Astrocyte of the cerebellum (primary cell): ENCODE results near the gene STIMATE.

Experiments used
- DNase-seq: peaks from one replicate; pipeline ENCODE4 v3.0.0-alpha.2; 2011; ENCODE audit warnings: low read depth
- H3K4me3 ChIP-seq: 2 replicates; pipeline ENCODE4 v1.5.1; 2011; ENCODE audit warnings: mild to moderate bottlenecking, low read depth, low read length, moderate library complexity
- CTCF ChIP-seq: IDR thresholded peaks from 2 replicates; pipeline ENCODE4 v1.5.1; 2012; ENCODE audit warnings: low read length, low read depth, moderate library complexity, mild to moderate bottlenecking; ENCODE audit errors: missing control alignments
- in situ Hi-C: cut with HindIII; loops from 2 replicates; pipeline ENCODE4 v1.10.0; 2017; ENCODE audit warnings: low sequenced_read_pairs

Gene STIMATE

DNA sequence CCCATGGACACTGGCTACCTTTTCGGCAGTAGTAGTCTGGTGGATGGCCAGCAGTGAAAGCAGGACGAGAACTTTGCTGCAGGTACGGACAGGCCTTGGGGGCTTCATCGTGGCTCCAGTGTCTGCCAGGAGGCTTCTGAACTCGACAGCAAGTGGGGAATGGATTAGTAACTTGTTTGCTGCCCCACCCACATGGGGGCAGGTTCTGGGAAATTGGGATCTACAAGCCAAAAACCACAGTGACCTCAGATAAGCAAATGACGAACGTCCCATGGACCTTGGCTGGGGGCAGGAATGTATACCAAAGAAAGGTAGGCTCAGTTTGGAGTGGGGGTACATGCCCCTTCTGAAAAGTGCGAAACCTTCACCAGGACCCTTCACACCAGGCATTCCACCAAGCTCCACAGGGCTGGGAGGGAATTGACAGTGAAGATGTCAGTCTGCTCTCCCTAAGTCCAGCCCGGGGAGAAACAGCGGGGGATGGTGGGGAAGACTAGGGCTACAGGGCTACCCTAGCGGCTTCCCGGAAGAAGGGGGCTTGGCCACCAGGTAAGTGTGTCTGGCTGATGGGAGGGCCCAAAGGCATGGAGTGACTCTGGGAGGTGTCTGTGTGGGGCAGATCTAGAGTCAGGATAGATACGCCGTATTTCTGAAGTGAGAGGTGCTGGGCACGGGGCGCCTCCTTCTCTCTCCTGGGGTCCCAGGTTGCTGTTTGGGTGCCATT lies 66.7 kb downstream of the STIMATE start, which contains the start of gene ITIH4:
ITIH4 (minus strand) TSS at position 138 of the 724 bp plus-strand sequence; CDS start at position 108, 30 bp downstream.
- no peak within 1 kb of the TSS for H3K4me3 ChIP-seq
- TF ChIP-seq CTCF = no peak
- in situ Hi-C loops = no loop called here
- no peak for DNase-seq

DNA sequence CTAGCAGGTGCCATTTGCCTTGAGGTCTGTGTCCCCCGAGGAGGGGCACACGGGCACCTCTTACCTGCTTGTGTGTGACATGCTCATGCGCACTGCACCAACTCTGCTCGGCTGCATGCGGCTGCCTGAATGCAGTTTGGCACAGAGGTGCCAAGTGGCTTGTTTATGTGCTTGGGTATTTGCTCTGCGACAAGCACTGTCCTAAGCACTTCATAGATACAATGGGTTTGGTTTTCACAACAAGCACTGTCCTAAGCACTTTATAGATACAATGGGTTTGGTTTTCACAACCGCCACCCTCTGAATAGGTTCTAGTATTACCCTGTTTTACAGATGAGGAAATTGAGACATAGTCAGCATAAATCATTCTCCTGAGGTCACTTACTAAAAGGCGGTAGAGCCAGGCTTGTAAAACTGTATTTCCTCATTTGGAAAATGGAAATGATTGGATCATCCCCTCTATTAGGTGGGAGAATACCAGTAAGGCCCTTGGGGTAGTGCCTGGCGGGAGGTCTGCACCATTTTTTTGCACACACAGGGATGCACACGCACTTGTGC lies 67.4 kb downstream of the STIMATE start:
- no peak for TF ChIP-seq CTCF
- in situ Hi-C loops = no loop called here
- no peak for DNase-seq
- H3K4me3 ChIP-seq = no peak overlapping the region

GRCh38 chr3:52829482-52829881 lies 67.9 kb downstream of the STIMATE start:
- TF ChIP-seq CTCF = no peak
- in situ Hi-C loops = no loop called here

DNA sequence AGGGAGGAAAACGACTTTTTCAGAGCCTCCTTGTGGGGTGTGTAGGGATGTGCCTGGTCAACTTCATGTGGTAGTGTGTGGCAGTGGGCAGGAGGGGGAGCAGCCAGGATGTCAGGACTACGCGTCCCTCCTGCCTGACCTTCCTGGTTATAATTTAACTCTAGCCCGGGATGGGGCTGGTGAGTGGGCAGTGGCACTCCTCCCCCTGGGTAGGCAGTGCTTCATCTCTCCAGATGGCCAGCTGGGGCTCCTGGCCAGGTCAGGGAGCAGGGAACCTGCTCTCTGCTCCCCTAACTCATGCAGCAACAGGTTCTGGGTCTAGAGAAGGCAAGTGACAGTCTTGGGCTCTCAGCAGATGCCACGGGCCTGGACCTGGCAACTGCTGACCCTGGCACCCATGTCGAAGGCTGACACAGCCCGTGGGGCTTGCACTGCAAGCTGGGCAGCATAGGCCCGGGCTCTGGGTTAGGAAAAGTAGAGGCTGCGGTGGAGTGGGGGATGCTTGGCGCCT lies 69.4 kb downstream of the STIMATE start:
- H3K4me3 ChIP-seq = no peak overlapping the region
- DNase-seq = no peak
- no peak for TF ChIP-seq CTCF
- in situ Hi-C loops = no loop called here

More at GRCh38 chr3:52829482-52829881, 67.9 kb downstream of the STIMATE start:
- no peak for DNase-seq
- H3K4me3 ChIP-seq = no peak overlapping the region

DNA sequence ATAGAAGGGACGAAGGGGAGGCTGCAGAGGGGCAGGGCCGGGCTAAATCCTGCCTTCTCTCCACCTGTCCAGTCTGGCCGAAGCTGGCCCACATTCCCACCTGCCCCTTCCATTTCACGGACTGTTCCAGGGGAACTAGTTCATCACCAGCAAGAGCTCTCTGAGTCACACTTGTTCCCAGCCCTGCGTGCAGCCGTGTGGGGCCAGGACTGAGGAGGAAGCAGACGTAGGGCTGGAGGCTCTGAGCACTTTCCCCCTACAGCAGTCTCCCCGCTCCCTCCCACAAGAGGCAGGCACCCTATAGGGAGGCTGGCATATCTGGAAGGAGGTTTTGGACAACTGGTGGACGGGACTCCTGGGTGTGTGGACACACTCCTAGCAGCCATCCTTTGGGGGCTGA lies 69.9 kb downstream of the STIMATE start:
- H3K4me3 ChIP-seq = no peak overlapping the region
- TF ChIP-seq CTCF = no peak
- in situ Hi-C loops = no loop called here
- no peak for DNase-seq

GRCh38 chr3:52824037-52824436 lies 73.3 kb downstream of the STIMATE start:
- no peak for DNase-seq
- no peak for TF ChIP-seq CTCF
- in situ Hi-C loops = no loop called here
- no peak overlapping the region for H3K4me3 ChIP-seq
